HG02571 (cell line): Measurements from ENCODE around the gene CLCC1.
"Not testable (repeated sequence)": the region's sequence is repeated elsewhere in the genome, so short reads cannot be mapped to it uniquely, and the experiment has no call there.

Source experiments
- ATAC-seq: cut with Tn5 transposase; IDR thresholded peaks from one replicate; pipeline ENCODE4 v1.9.1; 2021; ENCODE audit warnings: mild to moderate bottlenecking, moderate library complexity; ENCODE audit not compliant: unreplicated experiment

CLCC1 gene, protein sequence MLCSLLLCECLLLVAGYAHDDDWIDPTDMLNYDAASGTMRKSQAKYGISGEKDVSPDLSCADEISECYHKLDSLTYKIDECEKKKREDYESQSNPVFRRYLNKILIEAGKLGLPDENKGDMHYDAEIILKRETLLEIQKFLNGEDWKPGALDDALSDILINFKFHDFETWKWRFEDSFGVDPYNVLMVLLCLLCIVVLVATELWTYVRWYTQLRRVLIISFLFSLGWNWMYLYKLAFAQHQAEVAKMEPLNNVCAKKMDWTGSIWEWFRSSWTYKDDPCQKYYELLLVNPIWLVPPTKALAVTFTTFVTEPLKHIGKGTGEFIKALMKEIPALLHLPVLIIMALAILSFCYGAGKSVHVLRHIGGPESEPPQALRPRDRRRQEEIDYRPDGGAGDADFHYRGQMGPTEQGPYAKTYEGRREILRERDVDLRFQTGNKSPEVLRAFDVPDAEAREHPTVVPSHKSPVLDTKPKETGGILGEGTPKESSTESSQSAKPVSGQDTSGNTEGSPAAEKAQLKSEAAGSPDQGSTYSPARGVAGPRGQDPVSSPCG

GRCh38 chr1:108963052-108963686, at the start of gene CLCC1:
Gene CLCC1, minus strand, starts transcription at chr1:108963484. Its CDS starts 13,047 bp downstream, at chr1:108950437.
- ATAC-seq, result peak; percentile 89

- no peak for ATAC-seq
Measured at GRCh38 chr1:109011335-109011734, 48.1 kb upstream of the CLCC1 start.

GRCh38 chr1:108996622-108997021, 33.3 kb upstream of the CLCC1 start:
- ATAC-seq, result not testable (repeated sequence)

- no peak for ATAC-seq
Measured at GRCh38 chr1:108983114-108983513, 19.8 kb upstream of the CLCC1 start.

DNA sequence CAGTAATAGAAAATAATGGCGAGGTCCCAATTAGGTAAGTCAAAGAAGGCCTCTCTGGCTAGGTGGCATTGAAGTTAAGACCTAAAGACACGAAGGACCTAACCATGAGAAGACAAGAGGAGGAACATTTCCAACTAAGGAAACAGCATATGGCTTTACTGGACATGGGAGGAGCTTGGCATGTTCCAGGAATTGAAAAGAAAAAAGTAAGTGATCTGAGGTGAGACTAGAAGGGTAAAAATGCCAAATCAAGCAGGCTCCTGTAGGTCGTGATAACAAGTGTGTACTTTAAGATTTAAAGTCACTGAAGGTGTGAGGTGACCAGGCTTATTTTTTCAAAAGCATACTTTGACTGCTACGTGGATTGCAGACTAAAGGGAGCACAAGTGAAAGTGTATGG, 13.4 kb upstream of the CLCC1 start:
- no peak for ATAC-seq

- ATAC-seq, result no peak
Measured at GRCh38 chr1:108972951-108973350, 9.7 kb upstream of the CLCC1 start.

DNA sequence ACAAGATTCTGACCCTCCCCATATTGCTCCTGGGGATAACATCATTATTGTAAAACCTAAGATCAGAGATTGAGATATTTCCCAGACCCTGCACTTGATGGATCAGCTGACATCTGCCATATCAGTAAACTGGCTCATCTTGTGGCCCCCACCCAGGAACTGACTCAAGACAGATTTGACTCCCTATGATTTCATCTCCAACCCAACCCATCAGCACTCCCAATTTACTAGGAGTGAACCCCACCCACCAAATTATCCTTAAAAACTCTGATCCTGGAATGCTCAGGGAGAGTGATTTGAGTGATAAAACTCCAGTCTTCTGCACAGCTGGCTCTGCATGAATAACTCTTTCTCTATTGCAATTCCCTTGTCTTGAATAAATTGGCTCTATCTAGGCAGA, 6.1 kb upstream of the CLCC1 start:
- ATAC-seq, result no peak

- no peak for ATAC-seq
Measured at GRCh38 chr1:108962681-108963051, 618 bp downstream of the CLCC1 start.

DNA sequence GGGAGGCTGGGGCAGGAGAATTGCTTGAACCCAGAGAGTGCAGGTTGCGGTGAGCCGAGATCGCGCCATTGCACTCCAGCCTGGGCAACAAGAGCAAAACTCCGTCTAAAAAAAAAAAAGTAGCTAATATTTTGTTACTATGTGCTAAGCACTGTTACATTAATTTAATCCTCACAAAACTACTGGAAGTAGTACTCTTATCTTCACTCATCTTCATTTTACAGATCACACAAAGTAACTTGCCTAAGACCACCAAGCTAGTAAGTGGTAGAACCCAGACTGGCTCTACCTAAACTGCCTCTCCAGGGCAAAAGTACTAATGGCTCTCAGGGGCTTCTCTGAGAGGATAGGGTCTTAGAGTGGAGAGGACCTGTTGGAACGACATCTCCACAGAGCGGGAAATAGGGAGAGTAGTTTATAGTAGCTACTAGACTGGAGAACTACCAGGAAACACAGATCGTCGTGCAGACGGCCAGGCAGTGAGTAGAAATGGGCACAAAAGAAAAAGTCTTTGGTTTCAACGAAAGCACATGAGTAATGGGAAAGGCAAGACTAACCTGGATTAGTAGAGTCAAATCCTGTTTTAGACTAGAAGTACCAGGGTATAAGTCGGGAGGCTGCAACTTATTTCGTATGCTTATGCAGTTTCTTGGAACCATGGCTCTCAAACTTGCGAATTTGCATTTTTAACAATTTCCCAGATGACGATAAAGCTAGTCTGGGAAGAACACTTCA, 1.4 kb downstream of the CLCC1 start:
- no peak for ATAC-seq

- peak; percentile 31 for ATAC-seq
Measured at GRCh38 chr1:108961198-108961597, 2.1 kb downstream of the CLCC1 start.

DNA sequence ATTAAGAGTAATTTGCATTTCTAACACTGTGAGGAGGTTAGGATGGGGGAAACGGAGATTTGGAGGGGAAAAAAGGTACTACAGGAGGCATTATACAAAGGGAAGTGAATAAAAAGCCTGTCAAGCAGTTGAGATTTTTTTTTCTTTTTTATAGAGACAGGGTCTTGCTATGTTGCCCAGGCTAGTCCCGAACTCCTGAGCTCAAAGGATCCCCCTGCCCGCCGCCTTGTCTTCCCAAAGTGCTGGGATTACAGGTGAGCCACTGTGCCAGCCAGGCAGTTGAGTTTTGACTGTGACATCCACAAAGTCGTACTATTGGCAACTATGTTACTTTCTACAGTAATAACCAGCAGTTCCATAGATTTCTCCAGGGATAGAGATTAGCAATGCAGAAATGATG, 2.6 kb downstream of the CLCC1 start:
- ATAC-seq, result no peak

DNA sequence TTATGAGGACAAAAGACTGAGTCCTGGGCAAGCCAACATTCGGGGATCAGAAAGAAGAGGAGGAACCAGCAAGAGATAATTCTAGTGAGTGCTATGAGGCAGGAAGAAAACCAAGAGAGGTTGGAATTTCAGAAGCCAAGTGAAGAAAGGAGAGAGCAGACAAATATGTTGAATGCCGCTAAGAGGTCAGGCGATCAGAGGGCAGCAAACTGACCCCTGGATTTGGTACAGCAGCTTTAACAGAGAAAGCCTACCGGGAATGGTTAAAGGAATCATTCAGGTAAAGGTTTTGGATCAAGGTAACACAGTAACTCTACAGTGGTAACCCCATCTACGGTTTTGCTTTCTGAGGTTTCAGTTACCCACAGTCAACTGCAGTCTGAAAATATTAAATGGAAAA, 5.4 kb downstream of the CLCC1 start:
- ATAC-seq, result no peak

DNA sequence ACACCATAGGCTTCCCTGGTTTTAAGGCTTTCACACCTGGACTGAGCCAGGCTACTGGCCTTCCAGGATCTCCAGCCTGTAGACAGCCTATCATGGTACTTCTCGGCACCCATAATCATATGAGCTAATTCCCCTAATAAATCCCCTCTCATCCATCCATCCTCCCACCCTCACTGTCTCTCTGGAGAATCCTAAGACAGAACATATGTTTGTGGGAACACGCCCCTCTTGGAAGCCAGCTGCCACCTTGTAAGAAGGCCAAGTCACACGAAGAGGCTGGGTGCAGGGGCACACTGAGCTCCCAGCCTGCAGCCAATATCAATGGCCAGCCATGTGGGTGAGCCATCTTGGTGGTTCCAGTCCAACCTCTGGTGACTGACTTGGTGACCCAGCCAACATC, 7.4 kb downstream of the CLCC1 start:
- ATAC-seq, result no peak

DNA sequence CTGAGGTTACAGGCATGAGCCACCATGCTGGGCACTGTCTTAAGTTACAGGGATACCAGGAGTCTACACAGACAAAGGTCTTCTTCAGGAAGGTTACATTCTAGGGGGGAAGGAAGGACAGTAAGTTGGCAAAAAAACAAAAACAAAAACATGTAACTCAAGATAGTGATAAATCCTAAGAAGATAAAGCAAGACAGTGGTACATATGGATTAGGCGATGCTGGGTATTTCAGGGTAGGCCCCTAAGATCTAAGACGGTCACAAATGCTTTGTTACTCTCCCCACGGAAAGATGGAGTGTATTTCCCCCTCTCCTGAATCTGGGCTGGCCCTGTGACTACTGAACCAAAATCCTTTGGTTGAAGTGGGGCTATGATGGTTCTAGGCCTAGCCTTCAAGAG, 8.2 kb downstream of the CLCC1 start:
- no peak for ATAC-seq

- ATAC-seq, result no peak
Measured at GRCh38 chr1:108953452-108953851, 9.8 kb downstream of the CLCC1 start.

- ATAC-seq, result no peak
Measured at GRCh38 chr1:108951242-108951641, 12.0 kb downstream of the CLCC1 start.

- no peak for ATAC-seq
Measured at GRCh38 chr1:108949044-108949443, 14.2 kb downstream of the CLCC1 start.

DNA sequence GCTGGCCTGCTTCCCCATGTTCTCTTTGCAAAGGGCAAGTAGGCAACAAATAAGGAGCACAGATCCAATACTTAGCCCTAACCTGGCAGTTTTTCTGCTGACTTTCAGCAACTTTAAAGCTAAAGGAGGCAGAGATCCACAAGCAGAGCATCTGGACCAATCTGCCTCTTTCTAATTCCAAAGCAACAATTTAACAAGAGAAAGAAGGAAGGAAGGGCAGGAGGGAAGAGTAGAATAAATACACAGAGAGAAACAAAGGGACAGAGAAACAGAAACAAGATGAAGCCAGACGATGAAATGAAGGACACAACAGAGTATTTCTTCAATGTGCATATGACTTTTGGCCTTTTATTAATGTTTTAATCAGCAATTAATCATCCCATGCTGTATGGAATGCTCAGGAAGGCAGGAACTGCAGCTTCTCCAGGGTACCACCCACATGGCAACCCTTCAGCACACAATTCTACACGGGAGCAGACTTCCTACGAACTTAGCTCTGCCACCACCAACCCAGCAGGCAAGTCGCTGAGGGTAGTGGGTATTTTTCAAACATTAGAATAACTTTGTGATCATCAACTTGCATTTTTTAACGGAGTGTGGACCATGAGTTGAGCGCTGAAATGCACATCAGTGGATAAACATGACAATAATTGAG, 15.3 kb downstream of the CLCC1 start:
- ATAC-seq, result no peak

DNA sequence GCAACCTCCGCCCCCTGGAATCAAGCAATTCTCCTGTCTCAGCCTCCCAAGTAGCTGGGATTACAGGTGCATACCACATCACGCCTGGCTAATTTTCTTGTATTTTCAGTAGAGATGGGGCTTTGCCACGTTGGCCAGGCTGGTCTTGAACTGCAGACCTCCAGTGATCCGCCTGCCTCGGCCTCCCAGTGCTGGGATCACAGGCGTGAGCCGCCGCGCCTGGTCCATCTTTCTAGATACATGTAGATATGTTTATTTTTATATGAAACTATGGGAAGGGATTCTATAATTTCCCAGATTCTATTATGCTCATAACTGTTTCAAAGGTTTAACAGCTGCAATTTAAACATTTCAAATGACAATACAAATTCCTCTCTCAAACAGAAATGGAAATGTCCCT, 27.1 kb downstream of the CLCC1 start:
- ATAC-seq, result no peak

- ATAC-seq, result no peak
Measured at GRCh38 chr1:108933944-108934343, 29.3 kb downstream of the CLCC1 start.

- ATAC-seq, result not testable (repeated sequence)
Measured at GRCh38 chr1:108927565-108927964, 35.7 kb downstream of the CLCC1 start.
